Cerebellar cortex (tissue), 1 donor: Measurements from ENCODE around the gene AADAT.
"Not testable (repeated sequence)": the region's sequence is repeated elsewhere in the genome, so short reads cannot be mapped to it uniquely, and the experiment has no call there.

Source experiments
- DNase-seq: peaks from one replicate; pipeline ENCODE4 v3.0.0-alpha.2; 2015; ENCODE audit warnings: low spot score

The AADAT gene

GRCh38 chr4:170089668-170090351 is at the start of gene AADAT:
Gene AADAT, minus strand, starts transcription at chr4:170089956. Its CDS starts 266 bp downstream, at chr4:170089690.
- peak; percentile 43 for DNase-seq

DNA sequence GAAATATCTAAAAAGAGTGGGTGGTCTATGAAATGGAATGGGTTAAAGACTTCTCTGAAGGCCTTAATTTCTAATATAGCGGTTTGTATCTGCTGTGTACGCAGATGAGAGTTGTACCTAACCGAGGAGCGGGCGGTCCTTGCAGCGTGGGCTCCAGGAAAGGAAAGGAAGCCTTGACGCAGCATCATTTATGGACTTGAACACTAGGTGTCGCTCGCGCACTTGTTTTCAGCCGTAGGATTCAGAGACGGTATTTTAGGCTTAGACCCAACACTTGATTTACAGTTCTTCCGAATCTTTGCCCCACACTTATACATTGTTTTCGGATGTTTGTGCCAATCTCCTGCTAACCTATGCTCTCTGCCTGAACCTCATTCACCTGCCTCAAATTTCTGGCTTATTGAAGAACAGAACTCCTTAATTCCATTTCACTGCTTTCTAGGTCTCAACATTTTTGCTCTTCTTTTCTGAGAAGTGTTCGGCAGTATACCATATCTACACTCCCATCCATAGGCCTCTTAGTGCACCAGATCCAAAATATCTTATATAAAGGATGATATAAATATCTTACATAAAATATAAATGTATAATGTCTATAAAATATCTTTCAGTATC is 48.9 kb upstream of the AADAT start:
- DNase-seq, result peak; percentile 79

DNA sequence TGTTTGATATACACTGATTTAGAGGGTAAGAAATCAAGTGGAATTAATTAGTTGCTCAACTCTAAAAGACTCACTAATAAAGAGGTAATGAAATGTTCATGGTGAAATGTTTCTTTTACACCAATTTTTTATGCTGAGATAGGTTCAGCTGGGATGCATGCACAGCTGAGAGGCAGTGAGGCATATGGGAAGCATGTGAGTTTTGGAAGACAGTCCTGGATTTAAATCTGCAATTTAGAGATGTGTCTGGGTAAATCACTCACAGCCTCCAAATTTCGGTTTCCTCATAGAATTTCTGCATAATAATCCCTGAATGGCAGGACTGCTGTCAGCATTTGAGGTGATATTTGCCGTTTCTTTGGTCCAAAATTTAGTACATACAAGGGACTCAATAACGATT is 48.2 kb upstream of the AADAT start:
- no peak for DNase-seq

- DNase-seq, result no peak
These were observed 47.7 kb upstream of the AADAT start for GRCh38 chr4:170137466-170137865.

DNA sequence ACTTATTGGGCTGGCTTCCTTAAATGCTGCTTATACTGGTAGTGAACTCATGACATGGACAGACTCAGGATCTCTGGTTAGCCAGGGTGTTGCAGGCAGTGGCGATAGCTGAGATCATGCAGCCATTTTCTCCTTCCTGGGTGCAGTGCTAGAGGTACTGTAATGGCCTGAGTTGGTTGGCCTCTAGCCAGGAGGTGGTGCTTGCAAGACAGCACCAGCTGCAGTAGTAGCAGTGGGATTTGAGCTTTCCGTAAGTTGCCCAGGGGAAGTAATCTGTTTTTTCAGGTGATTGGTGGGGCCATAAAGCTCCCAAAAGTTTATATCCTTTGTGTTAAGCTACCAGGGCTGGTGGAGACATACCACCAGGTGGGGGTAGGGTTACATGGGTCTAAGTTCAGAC is 45.1 kb upstream of the AADAT start:
- no peak for DNase-seq

GRCh38 chr4:170128219-170128804 is 38.6 kb upstream of the AADAT start:
- DNase-seq, result no peak

GRCh38 chr4:170127758-170128157 is 38.0 kb upstream of the AADAT start:
- DNase-seq, result no peak

GRCh38 chr4:170124406-170124805 is 34.6 kb upstream of the AADAT start:
- DNase-seq, result no peak

DNA sequence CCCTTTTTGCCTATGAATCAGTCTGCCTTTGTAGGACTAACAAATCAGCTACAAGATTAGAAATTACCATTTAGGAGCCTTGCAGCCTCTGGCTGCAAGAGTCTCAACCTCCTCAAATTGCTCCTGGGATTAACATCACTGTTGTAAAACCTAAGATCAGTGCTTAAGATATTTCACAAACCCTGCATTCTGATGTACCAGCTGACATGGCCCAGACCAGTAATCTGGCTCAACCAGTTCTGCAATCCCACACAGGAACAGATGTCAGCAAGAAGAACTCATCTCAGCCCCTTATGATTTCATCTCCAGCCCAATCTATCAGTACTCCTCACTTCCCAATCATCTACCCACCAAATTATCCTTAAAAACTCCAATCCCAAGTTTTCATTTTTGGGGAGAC is 32.5 kb upstream of the AADAT start:
- no peak for DNase-seq

DNA sequence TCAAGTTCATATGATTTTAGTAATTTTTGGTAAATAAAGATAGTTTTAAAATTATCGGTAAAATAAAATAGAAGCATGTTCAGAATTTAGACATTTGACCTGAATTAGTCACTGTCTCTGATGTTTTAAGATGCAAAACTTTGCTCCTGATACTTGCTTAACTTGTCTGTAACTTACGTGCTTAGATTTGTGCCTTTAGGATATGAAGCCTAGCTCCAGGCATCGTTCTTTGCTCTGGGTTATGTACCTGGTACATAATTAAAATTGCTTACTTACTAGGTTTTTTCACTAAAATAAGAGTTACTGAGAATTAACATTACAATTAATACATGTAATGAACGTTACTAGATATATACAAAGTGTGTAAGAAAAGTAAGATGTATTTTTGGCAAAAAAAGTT is 24.9 kb upstream of the AADAT start:
- no peak for DNase-seq

GRCh38 chr4:170114183-170114582 is 24.4 kb upstream of the AADAT start:
- DNase-seq, result not testable (repeated sequence)

DNA sequence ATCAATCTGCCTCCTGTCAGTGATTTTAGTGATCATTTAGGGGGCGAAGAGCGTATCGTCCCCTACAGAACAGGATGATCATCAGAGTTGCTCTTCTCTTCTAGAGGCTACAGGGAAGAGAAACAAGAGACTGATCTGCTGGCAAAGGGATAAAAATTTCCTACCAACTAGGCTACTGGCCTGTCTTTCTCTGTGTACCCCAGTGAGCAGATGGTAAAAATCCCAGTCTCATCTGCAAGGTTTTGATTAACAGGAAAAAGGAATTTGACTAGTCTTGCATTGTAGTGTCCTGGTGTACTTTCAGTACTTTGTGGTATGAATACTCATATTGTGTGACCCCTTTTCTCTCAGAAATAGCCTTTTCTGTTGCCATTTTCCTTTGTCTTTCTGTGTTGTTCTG is 21.8 kb upstream of the AADAT start:
- DNase-seq, result peak; percentile 59

- peak; percentile 54 for DNase-seq
These were observed 21.3 kb upstream of the AADAT start for GRCh38 chr4:170111085-170111484.

GRCh38 chr4:170110285-170110672 is 20.5 kb upstream of the AADAT start:
- DNase-seq, result no peak

GRCh38 chr4:170109586-170110284 is 20.0 kb upstream of the AADAT start:
- peak; percentile 80 for DNase-seq

DNA sequence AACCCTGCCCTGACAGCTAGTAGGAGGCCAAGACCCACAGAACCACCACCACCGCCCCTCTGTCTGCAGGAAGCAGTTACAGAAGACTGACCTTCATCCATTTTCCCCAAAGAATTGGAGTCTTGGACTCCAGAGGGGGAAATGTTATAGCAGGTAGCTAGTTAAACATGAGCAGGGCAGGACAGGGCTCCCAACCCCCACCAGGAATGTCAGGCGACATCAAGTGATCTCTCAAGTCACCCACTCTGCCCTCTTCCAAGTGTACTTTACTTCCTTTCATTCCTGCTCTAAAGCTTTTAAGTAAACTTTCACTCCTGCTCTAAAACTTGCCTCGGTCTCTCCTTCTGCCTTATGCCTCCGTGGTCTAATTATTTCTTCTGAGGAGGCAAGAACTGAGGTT is 17.1 kb upstream of the AADAT start:
- DNase-seq, result no peak

- no peak for DNase-seq
These were observed 12.7 kb upstream of the AADAT start for GRCh38 chr4:170102426-170102825.

GRCh38 chr4:170098171-170098570 is 8.4 kb upstream of the AADAT start:
- DNase-seq, result not testable (repeated sequence)

DNA sequence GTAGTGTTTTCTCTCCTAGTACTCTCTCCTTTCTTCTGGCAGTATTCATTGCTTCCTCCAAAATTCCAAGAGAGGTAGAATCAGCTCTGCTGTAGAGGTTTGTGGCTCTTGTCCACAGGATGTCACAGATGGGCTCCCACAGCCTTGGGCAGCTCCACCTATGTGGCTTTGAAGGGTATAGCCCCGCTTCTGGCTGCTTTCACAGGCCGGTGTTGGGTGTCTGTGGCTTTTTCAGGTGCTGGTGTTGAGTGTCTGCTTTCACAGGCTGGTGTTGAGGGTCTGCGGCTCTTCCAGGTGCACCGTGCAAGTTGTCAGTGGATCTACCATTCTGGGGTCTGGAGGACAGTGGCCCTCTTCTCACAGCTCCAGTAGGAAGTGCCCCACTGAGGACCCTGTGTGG is 7.9 kb upstream of the AADAT start:
- no peak for DNase-seq

DNA sequence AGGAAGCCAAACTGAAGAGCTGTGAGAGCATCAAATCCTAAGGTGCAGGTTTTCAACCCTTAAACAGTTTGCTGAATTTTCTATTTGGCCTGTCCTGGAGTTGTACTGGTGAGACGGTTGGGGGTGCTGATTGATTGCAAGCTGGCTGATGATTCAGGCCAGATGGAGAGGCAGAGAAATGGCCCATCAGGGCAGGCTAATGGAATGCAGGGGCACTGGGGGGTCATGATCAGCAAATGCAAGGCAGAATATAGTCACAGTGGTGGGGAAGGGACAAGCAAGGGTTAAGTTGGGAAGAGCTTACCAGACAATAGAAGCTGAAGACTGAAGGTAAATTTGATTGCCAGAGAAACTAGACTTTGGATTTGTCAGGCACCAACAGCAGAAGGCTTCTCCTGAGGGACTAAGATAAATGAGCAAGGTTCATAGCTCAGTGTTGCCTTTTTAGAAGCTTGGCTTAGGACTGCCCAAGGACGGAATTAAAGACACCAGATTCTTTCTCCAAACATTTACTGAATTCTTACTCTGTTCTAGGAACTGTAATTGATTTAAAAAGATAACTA is 4.3 kb upstream of the AADAT start:
- DNase-seq, result no peak

GRCh38 chr4:170091069-170091696 is 1.4 kb upstream of the AADAT start:
- no peak for DNase-seq
